Sigmoid colon (tissue), 7 donors: Measurements from ENCODE around the gene CFTR. TPM values are rescaled to one million over a fixed set of nuclear protein-coding genes. Genes with fewer than 3 reads are reported as not detected.
A peak's percentile ranks its signal among the peaks of the same experiment; 100 is the strongest.

Experiments used
- DNase-seq: peaks from one replicate; pipeline ENCODE4 v3.0.0-alpha.2; 2019
- H3K27ac ChIP-seq, 4 donors: fragments of 200-600 bp; sonication (generic); one replicate each; pipeline ENCODE4 v1.5.1; 2016 to 2019; ENCODE audit warnings: mild to moderate bottlenecking in 1 of 4
- H3K27me3 ChIP-seq, 3 donors: fragments of 200-600 bp; sonication (generic); one replicate each; pipeline ENCODE4 v1.5.1; 2019; ENCODE audit warnings: mild to moderate bottlenecking in 1 of 3
- H3K36me3 ChIP-seq, 4 donors: fragments of 200-600 bp; sonication (generic); one replicate each; pipeline ENCODE4 v1.5.1; 2016 to 2019
- H3K4me1 ChIP-seq, 4 donors: fragments of 200-600 bp; sonication (generic); one replicate each; pipeline ENCODE4 v1.5.1; 2017 to 2019
- H3K4me3 ChIP-seq, 4 donors: fragments of 200-600 bp; sonication (generic); one replicate each; pipeline ENCODE4 v1.5.1; 2017 to 2019; ENCODE audit warnings: mild to moderate bottlenecking in 2 of 4, moderate library complexity in 1 of 4
- H3K9me3 ChIP-seq, 4 donors: fragments of 200-600 bp in 3 of 4; sonication (generic) in 3 of 4; one replicate each; pipeline versions ENCODE4 v1.5.1 to v1.6.1; 2013 to 2019
- EP300 ChIP-seq, 4 donors: sonication (generic); formaldehyde crosslinking; IDR thresholded peaks; one replicate each; pipeline ENCODE4 v1.6.1; 2017; ENCODE audit warnings: antibody characterized with exemption in 4 of 4
- POLR2A ChIP-seq, 2 donors: fragments of 450-650 bp; IDR thresholded peaks; one replicate each; pipeline ENCODE4 v1.6.1; 2016; ENCODE audit warnings: antibody characterized with exemption in 2 of 2, mild to moderate bottlenecking in 2 of 2, moderate library complexity in 2 of 2
- POLR2AphosphoS5 ChIP-seq, 4 donors: sonication (generic); formaldehyde crosslinking; IDR thresholded peaks; one replicate each; pipeline ENCODE4 v1.6.1; 2017; ENCODE audit warnings: antibody characterized with exemption in 4 of 4
- WGBS, 2 donors: extraction: QIAGEN DNeasy Blood & Tissue Kit; methylation state at CpG; one replicate each; pipeline ENCODE4 v1.1.7; 2013; 5-methylcytosine and 5-hydroxymethylcytosine counted together
- intact Hi-C: fragments of 100-400 bp; cut with DNase I; formaldehyde crosslinking; loops from one replicate; pipeline ENCODE4 v1.15.1; 2023
- polyA plus RNA-seq, 3 donors: library from polyadenylated mRNA; stranded (reverse); fragments of 200-250 nt; gene quantifications; one replicate each; pipeline ENCODE4 v1.2.3, GENCODE V29; 2013
- total RNA-seq, 4 donors: library from RNA; depleted of rRNA; stranded (reverse); fragments of >200 nt; gene quantifications; one replicate each; pipeline ENCODE4 v1.1.0, GENCODE V29; 2016
- TF ChIP-seq, protein P1 (sequence below), 4 experiments: fragments of 450-650 bp in 3 of 4; fragments of 200-600 bp in 1 of 4; IDR thresholded peaks; one replicate each; pipeline ENCODE4 v1.5.1; 2016 to 2019; ENCODE audit warnings: antibody characterized with exemption in 4 of 4, mild to moderate bottlenecking in 3 of 4, moderate library complexity in 2 of 4
- donor health status: healthy with polysubstance abuse.
- donor health status: Bipolar disorder and iron deficiency.
- donor health status: healthy.

The CFTR gene
- total and polyA plus RNA-seq, 7 donors, result under 0.01 to 39.9 (median 3.4) TPM; not detected in 1

DNA sequence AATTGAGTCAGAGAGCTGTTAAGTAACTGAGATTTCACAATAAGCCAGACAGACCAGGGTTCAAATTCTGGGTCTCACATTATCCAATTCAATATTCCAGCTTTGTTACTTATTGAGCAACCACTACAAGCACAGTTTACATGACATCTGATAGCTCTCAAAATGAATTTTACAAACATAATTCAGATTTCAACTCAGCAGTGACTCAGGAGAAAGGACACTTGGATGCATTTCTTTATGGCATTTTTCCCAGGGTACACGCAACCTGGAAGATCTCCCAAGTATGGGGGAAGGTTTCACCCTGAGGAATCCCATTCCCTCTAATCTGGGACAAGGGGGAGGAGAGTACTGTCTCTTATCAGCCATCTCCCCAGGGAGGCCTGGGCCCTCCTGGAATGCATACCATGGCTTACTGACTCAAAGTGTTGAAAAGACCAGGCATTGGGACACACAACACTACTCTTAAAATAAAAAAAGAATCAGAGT is 102.4 kb downstream of the CFTR start:
- no peaks in the 10 kb centered on the region for H3K9me3 ChIP-seq
- no peaks in the 10 kb centered on the region for H3K36me3 ChIP-seq
- WGBS, 2 donors, result 36 to 72% methylated on average over 1 of the region's 1 CpG
- DNase-seq, result peak; percentile 76
- H3K27ac ChIP-seq, result peak overlapping the region in 2 of 4 donors; percentile 34 to 49
- H3K4me1 ChIP-seq, result peaks cover 0 to 9% (median 3%) of the 10 kb centered on the region in 4 donors
- no peaks in the 10 kb centered on the region for H3K27me3 ChIP-seq
- no peak for TF ChIP-seq EP300 (IDR thresholded peaks at IDR 0.05)
- TF ChIP-seq POLR2AphosphoS5 (IDR thresholded peaks at IDR 0.05), result peak in 2 of 4 donors; percentile 21 to 53
- TF ChIP-seq POLR2A (IDR thresholded peaks at IDR 0.05), result no peak
- TF ChIP-seq, protein P1, sequence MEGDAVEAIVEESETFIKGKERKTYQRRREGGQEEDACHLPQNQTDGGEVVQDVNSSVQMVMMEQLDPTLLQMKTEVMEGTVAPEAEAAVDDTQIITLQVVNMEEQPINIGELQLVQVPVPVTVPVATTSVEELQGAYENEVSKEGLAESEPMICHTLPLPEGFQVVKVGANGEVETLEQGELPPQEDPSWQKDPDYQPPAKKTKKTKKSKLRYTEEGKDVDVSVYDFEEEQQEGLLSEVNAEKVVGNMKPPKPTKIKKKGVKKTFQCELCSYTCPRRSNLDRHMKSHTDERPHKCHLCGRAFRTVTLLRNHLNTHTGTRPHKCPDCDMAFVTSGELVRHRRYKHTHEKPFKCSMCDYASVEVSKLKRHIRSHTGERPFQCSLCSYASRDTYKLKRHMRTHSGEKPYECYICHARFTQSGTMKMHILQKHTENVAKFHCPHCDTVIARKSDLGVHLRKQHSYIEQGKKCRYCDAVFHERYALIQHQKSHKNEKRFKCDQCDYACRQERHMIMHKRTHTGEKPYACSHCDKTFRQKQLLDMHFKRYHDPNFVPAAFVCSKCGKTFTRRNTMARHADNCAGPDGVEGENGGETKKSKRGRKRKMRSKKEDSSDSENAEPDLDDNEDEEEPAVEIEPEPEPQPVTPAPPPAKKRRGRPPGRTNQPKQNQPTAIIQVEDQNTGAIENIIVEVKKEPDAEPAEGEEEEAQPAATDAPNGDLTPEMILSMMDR (IDR thresholded peaks at IDR 0.05), result no peak
- intact Hi-C loops, result no loop called here
- H3K4me3 ChIP-seq, result no peak overlapping the region

DNA sequence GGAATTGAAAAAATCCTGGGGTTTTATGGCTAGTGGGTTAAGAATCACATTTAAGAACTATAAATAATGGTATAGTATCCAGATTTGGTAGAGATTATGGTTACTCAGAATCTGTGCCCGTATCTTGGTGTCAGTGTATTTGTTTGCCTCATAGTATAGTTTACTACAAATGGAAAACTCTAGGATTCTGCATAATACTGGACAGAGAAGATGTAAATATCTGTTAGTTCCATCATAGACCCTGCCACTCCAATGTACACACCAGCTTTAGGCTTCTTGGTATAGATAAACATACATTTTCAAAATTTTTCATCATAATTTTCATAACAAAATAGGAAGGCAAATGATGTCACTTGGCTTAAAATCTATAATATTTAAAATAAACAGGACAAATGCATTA is 108.1 kb downstream of the CFTR start:
- Histone ChIP-seq H3K4me1 (peaks cover 0 to under 1% (median 0%) of the 10 kb centered on the region in 4 donors), H3K36me3 (no peaks in the 10 kb centered on the region), H3K27me3 (no peaks in the 10 kb centered on the region), H3K4me3 (no peak overlapping the region), H3K27ac (no peak overlapping the region), H3K9me3 (no peaks in the 10 kb centered on the region)
- TF ChIP-seq POLR2AphosphoS5 (IDR thresholded peaks at IDR 0.05) (no peak), EP300 (IDR thresholded peaks at IDR 0.05) (no peak), POLR2A (IDR thresholded peaks at IDR 0.05) (no peak)
- TF ChIP-seq, protein P1 (IDR thresholded peaks at IDR 0.05), result no peak
- intact Hi-C loops, result no loop called here
- whole genome bisulfite sequencing, 2 donors, result 25 to 65% methylated on average over 1 of the region's 1 CpG
- DNase-seq, result no peak

DNA sequence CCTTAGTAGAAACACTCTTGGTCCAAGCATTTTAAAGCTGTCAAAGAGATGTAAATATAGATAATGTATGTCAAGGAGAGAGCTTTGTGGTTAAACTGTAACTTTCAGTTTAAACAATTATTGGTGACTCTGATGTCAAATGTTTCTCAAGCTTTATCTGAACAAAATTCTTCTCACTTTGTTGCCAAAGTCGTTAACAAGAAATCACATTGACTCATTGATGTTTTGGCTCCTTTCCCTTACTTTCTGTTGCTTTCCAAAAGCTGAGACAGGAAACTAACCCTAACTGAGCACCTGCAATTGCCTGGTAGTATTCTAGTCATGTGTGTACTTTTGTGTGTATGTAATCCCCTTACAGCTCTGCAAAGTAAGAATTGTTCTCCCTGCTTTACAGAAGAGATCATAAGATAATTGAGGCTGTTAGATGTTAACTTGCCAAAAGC is 108.5 kb downstream of the CFTR start:
- H3K9me3 ChIP-seq, result no peaks in the 10 kb centered on the region
- no peak overlapping the region for H3K4me3 ChIP-seq
- H3K4me1 ChIP-seq, result no peaks in the 10 kb centered on the region
- WGBS, 2 donors, result 2 to 20% methylated on average over 1 of the region's 1 CpG
- H3K27me3 ChIP-seq, result no peaks in the 10 kb centered on the region
- TF ChIP-seq EP300 (IDR thresholded peaks at IDR 0.05) (no peak), POLR2AphosphoS5 (IDR thresholded peaks at IDR 0.05) (no peak), POLR2A (IDR thresholded peaks at IDR 0.05) (no peak)
- TF ChIP-seq, protein P1 (IDR thresholded peaks at IDR 0.05), result no peak
- no peak for DNase-seq
- H3K27ac ChIP-seq, result no peak overlapping the region
- no peaks in the 10 kb centered on the region for H3K36me3 ChIP-seq
- intact Hi-C loops, result no loop called here

DNA sequence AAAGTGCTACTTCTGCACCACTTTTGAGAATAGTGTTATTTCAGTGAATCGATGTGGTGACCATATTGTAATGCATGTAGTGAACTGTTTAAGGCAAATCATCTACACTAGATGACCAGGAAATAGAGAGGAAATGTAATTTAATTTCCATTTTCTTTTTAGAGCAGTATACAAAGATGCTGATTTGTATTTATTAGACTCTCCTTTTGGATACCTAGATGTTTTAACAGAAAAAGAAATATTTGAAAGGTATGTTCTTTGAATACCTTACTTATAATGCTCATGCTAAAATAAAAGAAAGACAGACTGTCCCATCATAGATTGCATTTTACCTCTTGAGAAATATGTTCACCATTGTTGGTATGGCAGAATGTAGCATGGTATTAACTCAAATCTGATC is 110.4 kb downstream of the CFTR start:
- Histone ChIP-seq H3K4me3 (no peak overlapping the region), H3K27ac (no peak overlapping the region), H3K9me3 (no peaks in the 10 kb centered on the region), H3K27me3 (no peaks in the 10 kb centered on the region), H3K36me3 (no peaks in the 10 kb centered on the region), H3K4me1 (no peaks in the 10 kb centered on the region)
- DNase-seq, result no peak
- TF ChIP-seq POLR2AphosphoS5 (IDR thresholded peaks at IDR 0.05) (no peak), POLR2A (IDR thresholded peaks at IDR 0.05) (no peak), EP300 (IDR thresholded peaks at IDR 0.05) (no peak)
- TF ChIP-seq, protein P1 (IDR thresholded peaks at IDR 0.05), result no peak
- WGBS, 2 donors, result 88 to 92% methylated on average over 1 of the region's 1 CpG
- intact Hi-C loops, result no loop called here
